ENCODE measurements around the gene FZD10.

Gene FZD10

DNA sequence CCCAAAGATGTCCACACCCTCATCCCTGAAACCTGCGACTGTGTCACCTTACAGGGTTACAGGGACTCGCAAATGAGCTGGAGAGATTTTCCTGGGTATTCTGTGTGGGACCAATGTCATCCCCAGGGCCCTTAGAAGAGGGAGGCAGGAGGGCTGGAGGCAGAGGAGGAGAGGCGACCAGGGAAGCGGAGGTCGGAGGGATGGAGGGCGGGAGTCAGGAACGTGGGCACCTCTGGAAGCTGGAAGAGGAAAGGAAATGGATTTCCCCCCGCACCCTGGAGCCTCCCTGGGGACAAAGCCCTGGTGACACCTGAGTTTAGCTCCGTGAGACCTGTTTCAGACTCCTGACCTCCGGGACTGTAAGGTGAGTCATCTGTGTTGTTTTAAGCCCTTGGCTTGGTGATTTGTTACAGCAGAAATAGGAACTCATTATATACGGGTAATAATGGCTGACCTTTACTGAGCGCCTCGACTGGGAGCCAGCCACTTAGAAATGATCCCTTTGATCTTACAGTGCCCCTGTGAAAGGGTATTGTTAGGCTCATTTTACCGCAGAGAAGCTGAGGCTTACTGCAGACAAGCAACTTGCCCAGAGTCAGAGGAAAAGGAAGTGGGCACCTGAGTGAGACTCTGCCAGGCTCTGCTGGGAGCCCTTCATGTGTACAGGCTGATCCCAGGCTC, 29.3 kb upstream of the FZD10 start:
- peak in 1 of 3 experiments; percentile 47 for DNase-seq

DNA sequence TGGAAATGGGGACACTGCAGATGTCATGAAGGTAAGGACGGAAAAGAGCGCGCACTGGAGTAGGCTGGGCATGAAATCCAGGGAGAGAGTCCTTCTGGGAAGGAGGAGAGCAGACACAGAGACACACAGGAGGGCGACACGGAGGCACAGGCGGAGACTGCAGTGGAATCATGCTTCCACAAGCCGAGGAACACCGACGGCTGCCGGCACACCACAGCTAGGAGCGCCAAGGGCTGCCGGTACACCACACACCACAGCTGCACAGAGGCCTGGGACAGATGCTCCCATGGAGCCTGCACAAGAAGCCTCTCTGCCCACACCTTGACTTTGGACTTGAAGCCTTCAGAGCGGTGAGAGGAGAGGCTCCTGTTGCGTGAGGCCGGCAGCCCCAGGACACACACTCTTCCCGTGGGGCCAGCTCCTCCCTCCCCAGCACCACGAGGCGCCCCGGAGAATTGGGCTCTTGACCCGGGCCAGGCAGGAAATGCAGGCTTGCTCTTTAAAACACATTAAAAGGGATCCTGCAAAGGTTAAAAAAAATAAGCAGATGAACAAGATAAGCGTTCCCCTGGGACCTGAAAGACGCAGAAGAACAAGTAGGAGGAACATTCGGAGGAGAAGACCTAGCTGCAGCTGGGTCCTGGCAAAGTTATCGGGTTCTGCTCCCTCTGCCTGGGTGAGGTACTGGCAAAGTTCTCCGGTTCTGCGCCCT, 28.3 kb upstream of the FZD10 start:
- no peak for DNase-seq

DNA sequence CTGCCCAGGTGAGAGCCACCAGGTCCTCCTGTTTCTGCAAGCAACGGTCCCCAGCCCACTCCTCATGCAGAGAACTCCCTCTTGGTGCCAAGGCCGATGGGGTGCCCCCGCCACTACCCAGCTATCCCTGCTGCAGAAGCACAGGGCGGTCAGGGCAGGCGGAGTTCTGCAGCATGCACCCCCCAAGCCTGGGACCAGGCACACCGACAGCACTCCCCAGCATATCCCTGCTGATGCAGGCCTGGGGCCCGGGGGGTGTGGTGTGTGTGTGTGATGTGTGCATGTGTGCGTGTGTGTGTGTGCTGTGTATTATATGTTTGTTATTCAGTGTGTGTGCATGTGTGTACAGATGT, 27.7 kb upstream of the FZD10 start:
- no peak for DNase-seq

DNA sequence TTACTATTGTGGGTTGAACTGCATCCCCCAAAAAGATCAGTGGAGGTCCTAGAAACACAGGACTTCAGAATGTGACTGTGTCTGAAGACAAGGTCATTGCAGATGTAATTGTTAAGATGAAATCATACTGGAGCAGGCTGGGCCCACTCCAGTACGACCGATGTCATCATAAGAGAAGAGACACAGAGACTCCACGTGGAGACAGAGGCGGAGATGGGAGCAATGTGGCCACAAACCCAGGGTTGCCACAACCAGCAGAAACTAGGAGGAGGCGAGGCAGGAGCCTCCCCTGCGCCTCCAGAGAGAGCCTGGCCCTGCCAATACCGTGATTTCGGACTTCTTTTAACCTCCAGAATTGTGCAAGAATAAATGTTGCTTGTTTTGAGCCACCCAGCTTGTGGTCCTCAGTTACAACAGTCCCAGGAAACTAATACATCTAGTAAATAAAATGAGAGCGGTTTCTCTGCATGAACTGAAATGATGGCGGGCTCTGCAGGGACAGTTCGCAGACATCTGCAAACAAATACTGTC, 25.7 kb upstream of the FZD10 start:
- no peak for DNase-seq

DNA sequence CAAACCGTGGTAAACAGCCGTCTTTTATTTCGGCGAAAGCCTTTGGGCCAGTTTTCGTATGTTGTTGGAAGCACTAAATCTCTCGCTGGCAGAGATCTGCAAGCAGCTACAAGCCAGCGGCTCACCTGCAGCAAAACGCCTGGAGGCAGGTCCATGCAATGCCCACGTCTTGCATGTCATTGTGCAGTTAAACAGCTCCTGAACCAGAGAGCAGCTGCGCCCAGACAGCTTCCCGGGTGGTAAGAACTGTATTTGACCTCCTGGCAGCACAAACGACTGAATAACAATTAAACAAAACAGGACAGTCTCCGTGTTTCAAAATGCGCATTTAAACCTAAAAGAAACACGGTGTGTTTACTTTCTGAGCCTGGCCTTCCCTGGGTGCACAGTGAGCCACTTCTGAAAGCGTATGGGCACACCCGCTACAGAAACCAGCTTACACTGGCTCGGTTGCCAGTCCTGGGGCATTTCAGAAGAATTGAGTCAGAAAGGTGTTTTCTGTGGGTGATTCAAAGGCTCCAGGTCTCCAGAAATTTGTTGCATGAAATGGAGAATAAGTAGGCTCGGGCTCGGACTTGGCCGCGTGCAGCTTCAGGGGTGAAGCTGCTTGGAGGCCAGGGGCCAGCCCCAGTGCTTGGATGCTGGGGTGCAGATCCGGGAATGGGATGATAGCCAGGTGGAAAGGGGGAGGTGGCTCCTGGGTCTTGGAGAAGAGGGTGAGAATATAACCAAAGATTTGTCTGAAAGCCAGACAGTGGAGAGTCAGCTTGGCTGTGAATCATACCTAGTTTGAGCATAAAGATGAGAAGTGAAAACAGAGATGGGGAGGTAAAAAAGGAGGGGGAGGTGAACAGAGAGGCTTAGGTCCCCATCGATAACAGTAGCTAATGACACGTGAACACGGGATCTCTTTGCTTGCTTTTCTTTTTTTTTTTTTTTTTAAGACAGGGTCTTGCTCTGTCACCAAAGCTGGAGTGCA, 24.9 kb upstream of the FZD10 start:
- peak in 2 of 3 experiments; percentile 86 to 97 for DNase-seq

DNA sequence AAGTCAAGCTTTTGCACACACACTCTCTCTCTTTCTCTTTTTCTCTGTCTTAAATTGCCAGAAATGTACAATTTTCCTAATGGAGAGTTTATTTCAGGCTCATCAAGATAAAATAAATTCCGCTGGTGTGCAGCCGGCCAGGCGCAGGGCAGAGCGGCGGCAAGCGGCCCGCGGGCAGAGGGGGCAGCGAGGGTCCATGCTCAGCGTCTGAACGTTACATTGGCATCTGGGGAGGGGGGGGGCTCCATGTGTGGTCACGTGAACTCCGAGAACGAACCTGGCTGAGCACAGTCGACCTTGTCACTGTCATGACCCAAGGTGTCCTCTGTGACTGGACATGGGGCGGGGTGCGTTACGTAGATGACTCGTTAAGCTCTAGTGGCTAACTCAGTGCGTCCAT, 23.8 kb upstream of the FZD10 start:
- no peak for DNase-seq

DNA sequence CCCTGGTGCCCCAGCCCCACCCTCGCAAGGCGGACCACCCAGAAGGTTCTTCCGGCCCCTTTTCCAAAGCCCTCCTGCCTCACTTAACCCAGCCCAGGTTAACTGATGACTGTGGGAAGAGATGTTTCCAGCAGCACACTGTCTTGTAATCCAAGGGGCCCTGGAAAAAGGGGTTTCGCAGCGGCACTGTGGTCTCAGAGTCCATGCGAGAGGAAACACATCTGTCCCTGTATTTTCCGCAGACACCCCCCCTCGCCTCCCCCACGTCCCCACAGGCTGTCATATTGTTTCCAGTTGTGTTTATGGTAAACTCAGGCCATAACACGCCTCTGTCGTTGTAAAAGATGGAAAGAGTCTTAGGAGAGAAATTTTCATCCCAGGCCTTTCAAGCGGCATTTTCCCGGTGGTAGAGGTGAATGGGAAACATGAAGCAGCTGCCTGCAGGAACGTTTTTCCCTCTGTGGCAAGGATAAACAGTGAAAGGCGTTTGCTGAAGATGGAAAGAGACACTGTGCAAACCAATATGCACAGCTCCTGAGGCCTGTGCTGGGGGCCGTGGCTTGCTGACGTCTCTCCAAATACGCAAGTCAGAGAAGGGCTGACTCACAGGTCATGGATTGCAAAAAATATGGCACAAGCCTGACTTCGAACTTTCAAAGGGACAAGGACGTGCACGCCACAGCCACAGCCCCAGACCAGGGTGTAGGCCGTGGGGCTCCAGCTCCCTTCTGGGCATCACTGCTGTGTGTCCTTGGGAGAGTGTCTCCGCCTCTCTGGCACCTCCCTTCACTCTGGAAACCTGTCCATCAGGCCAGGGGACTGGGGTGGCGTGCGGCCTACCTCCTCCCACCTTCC, 22.5 kb upstream of the FZD10 start:
- DNase-seq, result no peak

DNA sequence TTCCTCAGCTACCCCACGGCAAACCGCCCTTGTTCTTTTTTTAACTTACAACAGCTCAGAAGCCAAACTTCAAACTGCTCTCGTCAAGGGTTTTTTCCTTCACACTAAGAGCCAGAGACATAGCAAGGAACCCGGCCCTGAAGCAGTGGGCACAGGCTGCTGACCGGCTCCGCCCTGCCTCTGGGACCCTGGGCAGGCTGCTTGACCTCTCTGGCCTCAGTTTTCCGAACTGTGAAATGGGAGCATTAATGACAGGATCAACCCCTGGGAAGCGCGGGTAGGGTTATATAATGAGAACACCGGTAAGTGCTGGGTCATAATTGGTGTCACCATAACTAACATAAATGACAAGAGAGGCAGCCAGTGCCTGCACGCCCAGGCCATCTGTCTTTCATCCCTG, 21.2 kb upstream of the FZD10 start:
- no peak for DNase-seq

DNA sequence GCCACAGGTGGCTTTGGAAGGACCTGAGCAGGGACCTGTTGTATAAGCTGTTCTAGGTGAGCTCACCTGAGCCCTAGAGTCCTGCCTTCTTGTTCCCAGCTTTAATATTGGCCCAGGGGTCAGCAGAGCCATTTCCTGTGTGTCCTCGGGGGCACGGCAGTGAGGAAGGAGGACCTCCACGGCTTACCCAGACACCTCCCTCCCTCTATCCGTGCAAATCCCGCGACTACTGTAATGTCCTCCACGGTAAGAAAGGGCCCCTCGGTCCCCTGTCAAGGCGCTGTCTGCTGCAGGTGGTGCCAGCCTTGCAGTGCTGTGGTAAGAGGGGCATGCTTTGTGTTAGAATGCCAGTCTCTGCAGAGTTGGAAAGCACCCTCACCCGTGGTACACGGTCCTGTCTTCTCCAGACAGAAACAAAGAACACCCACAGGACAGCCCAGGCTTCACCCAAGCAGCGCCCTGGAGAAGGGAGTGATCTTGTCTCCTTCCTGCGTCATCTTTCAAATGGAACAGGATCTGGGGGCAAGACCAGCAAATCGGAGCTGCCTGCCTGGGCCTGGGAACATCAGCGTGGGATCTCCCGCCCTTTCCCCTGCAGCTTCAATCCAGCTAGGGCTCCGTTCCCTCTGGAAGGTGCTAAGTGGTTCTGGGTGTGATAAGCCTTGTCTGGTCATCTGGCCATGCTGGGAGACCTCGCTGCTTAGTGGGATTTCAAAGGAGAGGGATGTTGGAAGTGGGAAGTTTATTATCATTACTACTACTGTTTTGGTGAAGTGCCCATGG, 20.2 kb upstream of the FZD10 start:
- no peak for DNase-seq

DNA sequence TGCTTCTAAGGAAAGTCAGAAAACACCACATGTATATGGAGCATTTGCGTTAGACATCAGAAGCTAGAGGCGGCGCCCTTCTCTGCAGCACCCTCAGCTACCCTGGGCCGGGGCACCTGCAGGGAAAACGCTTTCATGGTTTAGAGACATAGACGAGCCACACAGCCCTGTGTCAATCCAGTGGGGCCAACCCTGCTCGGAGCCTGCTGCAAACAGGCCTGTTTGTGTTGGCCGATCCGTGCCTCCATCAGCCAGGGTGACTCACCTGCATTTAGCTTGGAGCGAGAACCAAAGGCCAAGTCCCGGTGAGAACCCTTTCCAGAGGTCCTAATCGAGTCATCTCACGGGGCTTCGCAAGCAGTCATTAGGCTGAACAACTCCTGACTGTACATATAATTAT, 19.5 kb upstream of the FZD10 start:
- no peak for DNase-seq

DNA sequence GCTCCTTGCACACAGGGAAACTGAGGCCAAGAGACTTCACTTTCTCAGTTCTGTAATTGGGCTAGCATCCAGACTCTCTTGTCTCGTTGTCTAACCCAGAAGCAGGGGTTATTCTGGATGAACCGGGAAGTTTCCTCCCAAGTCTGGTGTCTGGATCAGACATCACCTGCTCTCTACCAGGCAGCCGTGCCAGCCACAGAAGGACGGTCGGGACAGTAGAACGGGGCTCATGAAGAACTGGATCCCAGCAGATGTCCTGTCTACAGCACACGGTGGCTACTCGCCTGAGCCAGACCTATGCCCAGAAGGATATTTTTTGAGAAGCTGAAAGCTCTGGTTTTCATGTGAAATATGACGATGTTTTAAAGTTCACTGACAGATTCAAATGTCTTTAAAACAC, 19.1 kb upstream of the FZD10 start:
- DNase-seq, result no peak

DNA sequence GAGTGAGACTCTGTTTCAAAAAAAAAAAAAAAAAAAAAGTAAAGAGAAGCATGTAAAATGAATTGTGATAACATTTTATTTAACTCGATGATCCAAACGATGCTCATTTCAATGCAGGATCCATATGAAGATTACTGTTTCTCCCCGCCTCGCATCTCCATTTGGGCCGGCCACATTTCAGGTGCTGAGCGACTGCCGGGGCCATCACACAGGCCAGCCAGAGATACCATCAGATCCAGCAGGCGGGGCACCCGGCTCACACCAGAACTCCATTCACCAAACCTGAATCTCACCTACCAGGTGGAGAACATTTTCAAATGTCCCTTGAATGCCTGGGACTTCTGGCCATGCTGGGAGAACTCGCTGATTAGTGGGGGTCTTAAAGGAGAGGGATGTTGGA, 18.0 kb upstream of the FZD10 start:
- no peak for DNase-seq

DNA sequence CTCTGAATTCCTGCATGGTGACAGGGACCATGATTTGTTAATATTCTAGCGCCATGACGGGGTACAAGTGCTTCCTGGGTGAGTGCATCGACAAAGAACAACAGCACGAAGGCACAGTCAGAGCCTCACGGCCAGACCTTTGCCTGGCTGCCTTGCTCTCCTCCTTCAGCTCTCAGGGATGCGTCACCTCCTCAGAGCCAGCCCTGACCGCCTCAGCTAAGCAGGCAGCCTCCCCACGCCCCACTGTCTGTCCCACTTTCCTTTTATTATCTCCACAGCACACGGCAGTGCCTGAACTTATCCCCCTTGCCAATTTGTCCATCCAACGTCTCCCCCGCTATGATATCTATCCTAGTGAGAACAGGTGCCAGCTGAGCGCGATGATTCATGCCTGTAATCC, 16.5 kb upstream of the FZD10 start:
- DNase-seq, result no peak

DNA sequence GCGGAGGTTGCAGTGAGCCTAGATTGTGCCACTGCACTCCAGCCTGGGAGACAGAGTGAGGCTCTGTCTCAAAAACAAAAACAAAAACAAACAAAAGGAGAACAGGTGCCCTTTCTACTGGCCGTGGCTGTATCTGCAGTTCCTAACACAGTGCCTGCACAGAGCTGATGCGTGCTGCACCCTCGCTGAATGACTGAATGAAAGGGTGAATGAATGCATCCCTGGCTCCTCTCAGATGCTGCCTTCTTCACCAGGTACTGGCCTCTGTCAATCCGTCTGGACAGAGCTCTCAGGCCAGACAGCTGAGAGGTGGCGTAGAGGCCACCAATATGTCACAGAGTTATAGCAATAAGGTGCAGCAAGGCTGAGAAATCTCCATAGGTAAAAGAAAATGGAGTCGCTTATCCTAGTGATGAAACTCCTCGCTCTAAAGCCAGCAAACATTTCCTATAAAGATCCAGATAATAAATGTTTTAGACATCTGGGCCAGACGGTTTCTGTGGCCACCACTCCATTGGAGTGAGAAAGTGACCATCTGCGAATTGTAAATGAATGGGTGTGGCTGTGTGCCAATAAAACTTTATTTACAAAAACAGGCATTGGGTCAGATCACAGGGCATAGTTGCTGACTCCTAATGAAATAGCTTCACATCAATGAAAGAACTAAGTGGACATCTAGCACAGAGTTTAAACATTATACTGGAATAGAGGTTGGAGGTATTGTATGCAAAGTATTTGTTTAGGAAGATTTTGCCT, 15.9 kb upstream of the FZD10 start:
- DNase-seq, result no peak

DNA sequence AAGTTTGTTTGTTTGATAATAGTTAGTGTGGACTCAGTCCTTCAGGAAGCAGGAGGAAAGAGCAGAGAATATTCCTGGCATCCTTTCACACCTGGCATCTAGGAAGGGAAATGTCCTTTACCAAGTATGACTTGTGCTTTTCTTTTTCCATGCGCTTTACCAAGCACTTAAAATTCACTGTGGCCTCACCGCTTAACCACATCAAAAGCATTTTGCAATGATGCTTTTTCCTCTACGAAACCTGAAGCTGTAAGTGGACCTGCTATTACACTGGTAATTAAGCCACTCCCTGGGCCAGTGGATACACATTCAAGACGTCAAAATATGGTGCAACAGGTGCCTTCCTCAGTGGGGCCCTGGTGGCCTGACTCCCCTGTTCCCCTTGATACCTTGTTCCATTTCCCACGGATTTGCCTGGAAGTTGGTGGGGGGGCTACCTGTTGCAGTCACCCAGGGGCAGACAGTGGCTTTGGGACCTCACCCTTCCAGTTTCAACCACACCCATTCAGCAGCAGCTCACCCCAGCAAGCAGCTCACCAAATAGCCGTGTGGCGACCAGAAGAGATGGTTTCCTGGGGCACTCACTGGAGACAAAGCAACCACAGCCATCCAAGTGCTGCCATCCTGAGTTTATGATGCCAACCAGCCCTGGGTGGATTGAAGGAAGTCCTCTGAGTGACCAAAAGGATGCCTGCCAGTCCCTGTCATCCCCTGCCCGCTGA, 14.2 kb upstream of the FZD10 start:
- DNase-seq, result peak in 1 of 3 experiments; percentile 24

DNA sequence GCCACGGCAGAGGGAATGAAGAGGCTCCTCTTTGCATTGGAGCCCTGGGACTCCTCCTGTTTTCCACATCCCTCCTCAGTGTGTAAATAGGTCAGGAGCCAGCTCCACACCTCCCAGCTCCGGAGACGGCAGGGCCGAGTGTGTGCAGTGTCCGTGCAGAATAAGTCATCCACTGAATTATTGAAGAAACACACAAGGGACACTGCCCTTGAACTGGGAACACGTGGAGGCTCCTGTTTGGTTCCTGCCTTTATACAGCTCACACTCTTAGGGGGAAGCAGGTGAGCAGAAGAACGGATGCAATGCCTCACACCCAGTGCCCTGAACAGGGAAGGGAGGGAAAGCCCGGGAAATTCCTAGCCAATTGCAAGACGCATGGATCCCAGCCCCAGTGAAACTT, 10.4 kb upstream of the FZD10 start:
- no peak for DNase-seq

DNA sequence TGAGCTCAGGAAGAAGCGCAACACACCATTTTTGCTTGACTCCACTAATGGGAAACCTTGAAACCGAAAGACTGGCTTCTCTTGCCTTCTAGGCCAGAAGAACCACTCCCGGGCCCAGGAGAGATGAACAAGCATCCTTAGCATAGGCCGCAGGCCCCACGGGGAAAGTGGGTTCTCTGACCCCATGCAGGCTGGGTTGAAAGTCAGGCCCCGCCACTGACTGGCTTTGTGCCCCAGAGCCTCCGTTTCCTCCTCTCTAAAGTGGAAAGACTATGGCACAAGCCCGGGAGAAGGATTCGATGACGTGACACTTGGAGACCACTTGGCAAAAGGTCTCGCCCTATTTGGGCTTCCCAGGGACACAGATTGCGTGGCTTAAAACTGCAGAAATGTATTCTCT, 9.9 kb upstream of the FZD10 start:
- DNase-seq, result no peak

DNA sequence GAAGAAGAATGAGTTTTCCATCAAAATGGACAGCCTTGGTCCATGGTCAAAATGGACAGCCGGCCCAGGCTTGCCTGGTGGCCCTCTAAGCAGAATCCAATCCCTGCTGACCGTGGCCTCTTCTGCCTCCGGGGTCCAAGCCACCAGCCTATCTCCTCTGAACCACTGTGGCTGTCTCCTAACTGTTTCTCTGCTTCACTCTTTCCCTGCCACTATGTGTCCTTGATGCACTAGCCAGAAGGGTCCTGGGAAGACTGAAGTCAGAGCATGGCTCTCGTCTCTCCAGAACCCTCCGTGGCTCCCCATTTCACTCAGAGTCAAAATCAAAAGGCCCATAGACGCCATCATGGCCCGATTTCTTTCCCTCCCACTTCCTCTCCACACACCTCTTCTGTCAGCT, 8.5 kb upstream of the FZD10 start:
- no peak for DNase-seq

DNA sequence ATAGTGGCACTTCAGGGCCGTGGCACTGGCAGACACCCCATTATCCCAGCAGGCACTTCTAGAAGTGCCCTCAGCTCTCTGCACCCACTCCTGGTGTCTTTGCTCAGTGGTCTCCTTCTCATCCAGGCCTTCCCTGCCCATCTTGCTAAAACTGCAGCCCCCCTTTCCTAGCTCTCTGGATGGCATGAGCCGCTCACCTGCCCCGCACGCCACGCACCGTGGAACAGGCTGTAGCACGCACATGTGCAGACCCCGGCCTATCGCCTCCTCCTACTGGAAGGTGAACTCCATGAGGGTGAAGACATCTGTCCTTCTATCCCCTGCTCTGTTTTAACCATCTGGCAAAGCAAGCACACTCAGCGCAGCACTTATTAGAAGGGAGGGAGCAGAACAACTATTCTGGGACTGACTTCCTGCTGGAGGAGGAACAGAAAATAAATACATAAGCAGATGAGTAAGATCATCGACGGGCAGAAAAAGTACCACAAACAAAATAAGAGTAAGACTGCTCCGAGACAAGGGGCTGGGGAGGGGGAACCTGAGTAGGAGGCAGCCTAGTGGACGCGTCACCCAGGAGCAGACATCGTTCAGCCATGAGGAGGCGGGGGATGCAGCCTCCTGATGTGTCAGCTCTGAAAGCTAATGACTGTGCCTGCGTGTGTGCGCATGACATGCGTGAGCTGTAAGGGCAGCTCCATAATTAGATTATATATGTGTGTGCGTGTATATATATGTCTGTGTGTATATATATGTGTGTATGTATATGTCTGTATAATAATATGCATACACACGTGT, 7.8 kb upstream of the FZD10 start:
- no peak for DNase-seq

All from NCI-H1417 (cell line).